A673 (cell line): ENCODE data around the gene RPL39L. TPM values are rescaled to one million over a fixed set of nuclear protein-coding genes. Genes with fewer than 3 reads are reported as not detected.

Experiments
- BruUV-seq: library from RNA; stranded (reverse); fragments of 400-500 nt; replicated peaks from 2 replicates; lab custom pipeline; 2021; lab: Mats Ljungman, UMichigan
- CTCF ChIA-PET: fragments of 300-600 bp; sonication (Branson Sonifier 250); formaldehyde crosslinking; loops from one replicate; lab custom pipeline; 2022; ENCODE audit warnings: antibody characterized with exemption; lab: Charles Lee
- POLR2A ChIA-PET: fragments of 300-600 bp; sonication (Branson Sonifier 250); formaldehyde crosslinking; loops from one replicate; lab custom pipeline; 2022; ENCODE audit warnings: antibody characterized with exemption; ENCODE audit not compliant: low non-redundant PET; lab: Charles Lee
- DNase-seq: peaks from one replicate; pipeline ENCODE4 v3.0.0-alpha.2; 2015; ENCODE audit warnings: low spot score
- H3K27ac ChIP-seq: fragments of 200-600 bp; sonication (generic); 2 replicates; pipeline ENCODE4 v1.5.1; 2016; ENCODE audit warnings: mixed run types, low read depth, mild to moderate bottlenecking, mixed read lengths, antibody characterized with exemption, low read length; ENCODE audit not compliant: poor library complexity, severe bottlenecking
- H3K27me3 ChIP-seq: fragments of 200-600 bp; sonication (generic); replicated peaks from 2 replicates; pipeline ENCODE4 v1.6.1; 2017; ENCODE audit warnings: mixed run types, low read depth, mild to moderate bottlenecking, mixed read lengths, antibody characterized with exemption, low read length; ENCODE audit not compliant: insufficient read depth, poor library complexity
- H3K36me3 ChIP-seq: fragments of 200-600 bp; sonication (generic); 2 replicates; pipeline ENCODE4 v1.6.1; 2016; ENCODE audit warnings: mixed run types, mild to moderate bottlenecking, mixed read lengths, antibody characterized with exemption, low read length; ENCODE audit not compliant: insufficient read depth, poor library complexity, severe bottlenecking
- H3K4me1 ChIP-seq: fragments of 200-600 bp; sonication (generic); 2 replicates; pipeline ENCODE4 v1.6.1; 2017; ENCODE audit warnings: mixed run types, mild to moderate bottlenecking, mixed read lengths, antibody characterized with exemption, low read length; ENCODE audit not compliant: insufficient read depth, poor library complexity, severe bottlenecking
- H3K4me3 ChIP-seq: fragments of 200-600 bp; sonication (generic); 2 replicates; pipeline ENCODE4 v1.5.1; 2016; ENCODE audit warnings: low read depth, mixed run types, mild to moderate bottlenecking, mixed read lengths, low read length; ENCODE audit not compliant: poor library complexity, severe bottlenecking
- H3K9me3 ChIP-seq: fragments of 200-600 bp; sonication (generic); 2 replicates; pipeline ENCODE4 v1.6.1; 2016; ENCODE audit warnings: mixed run types, low read depth, mild to moderate bottlenecking, mixed read lengths, antibody characterized with exemption, low read length; ENCODE audit not compliant: poor library complexity, severe bottlenecking
- EZH2 ChIP-seq: fragments of 200-600 bp; sonication (generic); IDR thresholded peaks from 2 replicates; pipeline ENCODE4 v1.6.1; 2017; ENCODE audit warnings: borderline replicate concordance, low read depth, mild to moderate bottlenecking, mixed read lengths, antibody characterized with exemption, low read length; ENCODE audit not compliant: poor library complexity, severe bottlenecking
- intact Hi-C: fragments of 100-400 bp; cut with micrococcal nuclease; formaldehyde crosslinking; loops from one replicate; pipeline ENCODE4 v1.10.0; 2022; ENCODE audit not compliant: unreplicated experiment
- total RNA-seq: library from RNA; stranded (reverse); gene quantifications from 2 replicates; pipeline ENCODE4 v1.2.3, GENCODE V29; 2021
- TF ChIP-seq, protein P1 (sequence below): fragments of 300-800, 200-600 bp; sonication (generic); conservative IDR thresholded peaks from 2 replicates; pipeline ENCODE4 v1.5.1; 2017; ENCODE audit warnings: low read depth, mild to moderate bottlenecking, antibody characterized with exemption, low read length, moderate library complexity, mixed read lengths

Gene RPL39L
- total RNA-seq, 1 experiment from 2014 or later, result 35.3 TPM

- no peaks in the 10 kb centered on the region for H3K27me3 ChIP-seq
- no peak for TF ChIP-seq EZH2
- TF ChIP-seq, protein P1, sequence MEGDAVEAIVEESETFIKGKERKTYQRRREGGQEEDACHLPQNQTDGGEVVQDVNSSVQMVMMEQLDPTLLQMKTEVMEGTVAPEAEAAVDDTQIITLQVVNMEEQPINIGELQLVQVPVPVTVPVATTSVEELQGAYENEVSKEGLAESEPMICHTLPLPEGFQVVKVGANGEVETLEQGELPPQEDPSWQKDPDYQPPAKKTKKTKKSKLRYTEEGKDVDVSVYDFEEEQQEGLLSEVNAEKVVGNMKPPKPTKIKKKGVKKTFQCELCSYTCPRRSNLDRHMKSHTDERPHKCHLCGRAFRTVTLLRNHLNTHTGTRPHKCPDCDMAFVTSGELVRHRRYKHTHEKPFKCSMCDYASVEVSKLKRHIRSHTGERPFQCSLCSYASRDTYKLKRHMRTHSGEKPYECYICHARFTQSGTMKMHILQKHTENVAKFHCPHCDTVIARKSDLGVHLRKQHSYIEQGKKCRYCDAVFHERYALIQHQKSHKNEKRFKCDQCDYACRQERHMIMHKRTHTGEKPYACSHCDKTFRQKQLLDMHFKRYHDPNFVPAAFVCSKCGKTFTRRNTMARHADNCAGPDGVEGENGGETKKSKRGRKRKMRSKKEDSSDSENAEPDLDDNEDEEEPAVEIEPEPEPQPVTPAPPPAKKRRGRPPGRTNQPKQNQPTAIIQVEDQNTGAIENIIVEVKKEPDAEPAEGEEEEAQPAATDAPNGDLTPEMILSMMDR, result no peak
- H3K4me1 ChIP-seq, result peaks cover 32% of the 10 kb centered on the region
- BruUV-seq, result no TSS peak
- intact Hi-C loops, result no loop called here
- H3K9me3 ChIP-seq, result peaks cover 12% of the 10 kb centered on the region
- ChIA-PET POLR2A (interaction anchor here (0.6 kb wide), 1 partner anchor 78 kb away, joined by 9 read pairs; no protein-coding TSS in a partner anchor), CTCF (no interaction called here)
- no peaks in the 10 kb centered on the region for H3K36me3 ChIP-seq
- no peak overlapping the region for H3K4me3 ChIP-seq
- no peak overlapping the region for H3K27ac ChIP-seq
- DNase-seq, result no peak
These were observed 52.5 kb downstream of the RPL39L start for GRCh38 chr3:187086831-187087230.

- Histone ChIP-seq H3K27me3 (no peaks in the 10 kb centered on the region), H3K27ac (no peak overlapping the region), H3K36me3 (no peaks in the 10 kb centered on the region), H3K9me3 (peaks cover 12% of the 10 kb centered on the region), H3K4me3 (no peak overlapping the region), H3K4me1 (peaks cover 32% of the 10 kb centered on the region)
- no TSS peak for BruUV-seq
- CTCF ChIA-PET, result no interaction called here
- DNase-seq, result no peak
- POLR2A ChIA-PET, result no interaction called here
- intact Hi-C loops, result no loop called here
- no peak for TF ChIP-seq EZH2
- TF ChIP-seq, protein P1, result no peak
These were observed 53.4 kb downstream of the RPL39L start for GRCh38 chr3:187085933-187086332.

GRCh38 chr3:187085021-187085666 lies 54.2 kb downstream of the RPL39L start:
- CTCF ChIA-PET, result interaction anchor here (1.1 kb wide), 1 partner anchor 236 kb away, joined by 3 read pairs; no protein-coding TSS in a partner anchor
- intact Hi-C loops, result no loop called here
- no peak for TF ChIP-seq EZH2
- TF ChIP-seq, protein P1, result no peak
- Histone ChIP-seq H3K27me3 (no peaks in the 10 kb centered on the region), H3K27ac (peak overlapping the region; percentile 84), H3K4me1 (peaks cover 32% of the 10 kb centered on the region), H3K9me3 (peaks cover 12% of the 10 kb centered on the region), H3K36me3 (no peaks in the 10 kb centered on the region), H3K4me3 (peak overlapping the region; percentile 4)
- no TSS peak for BruUV-seq
- peak; percentile 51 for DNase-seq
- POLR2A ChIA-PET, result no interaction called here
